Effector memory CD8-positive, alpha-beta T cell (primary cell): ENCODE results near the gene PARD3B.

ENCODE experiments used
- ATAC-seq: fragments of 150-1000 bp; cut with Tn5 transposase; replicated peaks from 2 replicates; pipeline ENCODE4 v1.10.0; 2021; ENCODE audit warnings: mild to moderate bottlenecking, moderate library complexity
- DNase-seq, 3 experiments: peaks; one replicate each; pipeline ENCODE4 v3.0.0; 2021
- H3K27ac Mint-ChIP-seq, 2 donors: one replicate each; pipeline ENCODE4 v1.8.0; 2022; ENCODE audit warnings: mild to moderate bottlenecking in 2 of 2, mixed read lengths in 2 of 2, moderate library complexity in 2 of 2
- H3K27me3 Mint-ChIP-seq, 2 donors: one replicate each; pipeline ENCODE4 v1.8.0; 2022; ENCODE audit warnings: mixed read lengths in 2 of 2
- H3K36me3 Mint-ChIP-seq: one replicate; pipeline ENCODE4 v1.8.0; 2022; ENCODE audit warnings: mild to moderate bottlenecking, moderate library complexity, mixed read lengths; ENCODE audit not compliant: insufficient read depth
- H3K4me1 Mint-ChIP-seq, 2 donors: one replicate each; pipeline ENCODE4 v1.8.0; 2022; ENCODE audit warnings: low read depth in 2 of 2, mixed read lengths in 2 of 2
- H3K4me3 Mint-ChIP-seq, 2 donors: one replicate each; pipeline ENCODE4 v1.8.0; 2022; ENCODE audit warnings: mild to moderate bottlenecking in 2 of 2, mixed read lengths in 2 of 2, moderate library complexity in 2 of 2
- H3K9me3 Mint-ChIP-seq, 2 donors: one replicate each; pipeline ENCODE4 v1.8.0; 2022; ENCODE audit warnings: mixed read lengths in 2 of 2

Gene PARD3B

GRCh38 chr2:205383601-205384000, 838.3 kb downstream of the PARD3B start:
- no peaks in the 10 kb centered on the region for H3K9me3 Mint-ChIP-seq
- no peaks in the 10 kb centered on the region for H3K4me1 Mint-ChIP-seq
- DNase-seq = no peak
- no peaks in the 10 kb centered on the region for H3K36me3 Mint-ChIP-seq
- ATAC-seq = no peak
- peaks cover 0 to 8% of the 10 kb centered on the region in 2 donors for H3K27me3 Mint-ChIP-seq
- H3K4me3 Mint-ChIP-seq = no peak overlapping the region
- H3K27ac Mint-ChIP-seq = no peak overlapping the region

- Mint-ChIP-seq H3K9me3 (no peaks in the 10 kb centered on the region), H3K36me3 (no peaks in the 10 kb centered on the region), H3K4me3 (no peak overlapping the region), H3K27ac (no peak overlapping the region), H3K4me1 (no peaks in the 10 kb centered on the region), H3K27me3 (peaks cover 0 to 8% of the 10 kb centered on the region in 2 donors)
- DNase-seq (no peak), ATAC-seq (no peak)
These were observed 840.8 kb downstream of the PARD3B start for GRCh38 chr2:205386109-205386508.

- no peaks in the 10 kb centered on the region for H3K9me3 Mint-ChIP-seq
- H3K4me1 Mint-ChIP-seq = no peaks in the 10 kb centered on the region
- H3K36me3 Mint-ChIP-seq = no peaks in the 10 kb centered on the region
- H3K4me3 Mint-ChIP-seq = no peak overlapping the region
- DNase-seq (no peak), ATAC-seq (no peak)
- H3K27ac Mint-ChIP-seq = no peak overlapping the region
- peaks cover 0 to 8% of the 10 kb centered on the region in 2 donors for H3K27me3 Mint-ChIP-seq
These were observed 842.2 kb downstream of the PARD3B start for GRCh38 chr2:205387350-205388055.

GRCh38 chr2:205390866-205391265, 845.6 kb downstream of the PARD3B start:
- Mint-ChIP-seq H3K36me3 (no peaks in the 10 kb centered on the region), H3K9me3 (no peaks in the 10 kb centered on the region), H3K27ac (no peak overlapping the region), H3K4me3 (no peak overlapping the region), H3K4me1 (no peaks in the 10 kb centered on the region), H3K27me3 (peaks cover 0 to 8% of the 10 kb centered on the region in 2 donors)
- no peak for DNase-seq
- no peak for ATAC-seq

GRCh38 chr2:205401511-205401910, 856.2 kb downstream of the PARD3B start:
- Mint-ChIP-seq H3K27me3 (no peaks in the 10 kb centered on the region), H3K27ac (no peak overlapping the region), H3K9me3 (peaks cover 0 to 6% of the 10 kb centered on the region in 2 donors), H3K36me3 (no peaks in the 10 kb centered on the region), H3K4me1 (no peaks in the 10 kb centered on the region), H3K4me3 (no peak overlapping the region)
- ATAC-seq (no peak), DNase-seq (no peak)

- no peaks in the 10 kb centered on the region for H3K4me1 Mint-ChIP-seq
- no peak overlapping the region for H3K4me3 Mint-ChIP-seq
- DNase-seq (no peak), ATAC-seq (no peak)
- H3K9me3 Mint-ChIP-seq = peaks cover 0 to 6% of the 10 kb centered on the region in 2 donors
- no peaks in the 10 kb centered on the region for H3K27me3 Mint-ChIP-seq
- H3K27ac Mint-ChIP-seq = no peak overlapping the region
- H3K36me3 Mint-ChIP-seq = no peaks in the 10 kb centered on the region
These were observed 856.7 kb downstream of the PARD3B start for GRCh38 chr2:205402011-205402410.

GRCh38 chr2:205403244-205403825, 858.1 kb downstream of the PARD3B start:
- no peak for ATAC-seq
- DNase-seq = no peak
- Mint-ChIP-seq H3K27me3 (no peaks in the 10 kb centered on the region), H3K4me1 (no peaks in the 10 kb centered on the region), H3K9me3 (peaks cover 0 to 6% of the 10 kb centered on the region in 2 donors), H3K4me3 (no peak overlapping the region), H3K36me3 (peaks cover 3% of the 10 kb centered on the region), H3K27ac (no peak overlapping the region)

- no peak for DNase-seq
- Mint-ChIP-seq H3K9me3 (peaks cover 0 to 6% of the 10 kb centered on the region in 2 donors), H3K36me3 (peaks cover 3% of the 10 kb centered on the region), H3K4me1 (no peaks in the 10 kb centered on the region), H3K27ac (no peak overlapping the region), H3K27me3 (no peaks in the 10 kb centered on the region), H3K4me3 (no peak overlapping the region)
- no peak for ATAC-seq
These were observed 859.9 kb downstream of the PARD3B start for GRCh38 chr2:205405194-205405593.

- H3K9me3 Mint-ChIP-seq = peaks cover 0 to 4% of the 10 kb centered on the region in 2 donors
- DNase-seq (no peak), ATAC-seq (no peak)
- no peaks in the 10 kb centered on the region for H3K4me1 Mint-ChIP-seq
- H3K27ac Mint-ChIP-seq = no peak overlapping the region
- H3K36me3 Mint-ChIP-seq = peaks cover 3% of the 10 kb centered on the region
- H3K27me3 Mint-ChIP-seq = no peaks in the 10 kb centered on the region
- H3K4me3 Mint-ChIP-seq = no peak overlapping the region
These were observed 860.5 kb downstream of the PARD3B start for GRCh38 chr2:205405752-205406151.

DNA sequence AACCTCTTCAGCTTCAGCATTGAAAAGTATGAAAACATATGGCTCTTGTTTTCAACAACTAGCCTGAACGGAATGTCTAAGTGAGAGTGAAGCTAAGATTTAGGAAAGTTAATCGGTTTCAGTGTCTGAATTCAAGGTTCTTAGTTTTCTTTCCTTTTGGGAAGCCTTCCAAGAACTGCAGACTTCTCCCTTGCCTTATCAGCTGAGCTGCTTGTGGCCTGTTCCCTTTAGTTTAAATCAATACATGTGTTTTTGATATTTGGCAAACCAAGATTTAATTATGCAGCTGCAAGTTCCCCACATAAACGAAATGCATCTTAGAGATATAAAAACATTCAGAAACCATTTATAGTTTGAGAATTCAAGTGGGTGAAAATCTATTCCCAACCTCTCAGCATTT, 862.7 kb downstream of the PARD3B start:
- DNase-seq (no peak), ATAC-seq (no peak)
- no peak overlapping the region for H3K27ac Mint-ChIP-seq
- peaks cover 3% of the 10 kb centered on the region for H3K36me3 Mint-ChIP-seq
- peaks cover 0 to 3% of the 10 kb centered on the region in 2 donors for H3K9me3 Mint-ChIP-seq
- no peaks in the 10 kb centered on the region for H3K27me3 Mint-ChIP-seq
- H3K4me1 Mint-ChIP-seq = no peaks in the 10 kb centered on the region
- no peak overlapping the region for H3K4me3 Mint-ChIP-seq

GRCh38 chr2:205408696-205409095, 863.4 kb downstream of the PARD3B start:
- no peak for ATAC-seq
- DNase-seq = no peak
- H3K4me3 Mint-ChIP-seq = no peak overlapping the region
- no peaks in the 10 kb centered on the region for H3K4me1 Mint-ChIP-seq
- no peaks in the 10 kb centered on the region for H3K27me3 Mint-ChIP-seq
- H3K27ac Mint-ChIP-seq = no peak overlapping the region
- peaks cover 0 to 3% of the 10 kb centered on the region in 2 donors for H3K9me3 Mint-ChIP-seq
- peaks cover 3% of the 10 kb centered on the region for H3K36me3 Mint-ChIP-seq

DNA sequence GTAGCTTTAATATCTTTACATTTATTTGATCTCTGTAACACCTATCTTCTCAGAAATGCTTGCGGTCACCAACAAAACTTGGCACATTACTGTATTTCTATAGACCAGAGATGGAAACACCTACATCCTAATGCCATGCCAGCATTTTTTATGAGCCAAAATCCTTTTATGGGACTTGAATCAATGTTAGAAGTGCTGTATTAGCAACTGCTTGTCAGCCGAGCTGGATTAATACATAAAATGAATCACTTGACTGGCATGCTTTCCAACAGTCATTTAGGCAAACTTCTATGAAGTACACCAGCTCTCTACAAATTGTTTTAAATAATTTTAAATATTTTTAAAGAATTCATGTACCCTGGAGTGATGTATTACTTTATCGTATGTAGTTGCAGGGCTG, 864.1 kb downstream of the PARD3B start:
- Mint-ChIP-seq H3K36me3 (peaks cover 3% of the 10 kb centered on the region), H3K27me3 (no peaks in the 10 kb centered on the region), H3K27ac (no peak overlapping the region), H3K4me3 (no peak overlapping the region), H3K4me1 (no peaks in the 10 kb centered on the region), H3K9me3 (peaks cover 0 to 3% of the 10 kb centered on the region in 2 donors)
- ATAC-seq (no peak), DNase-seq (no peak)

DNA sequence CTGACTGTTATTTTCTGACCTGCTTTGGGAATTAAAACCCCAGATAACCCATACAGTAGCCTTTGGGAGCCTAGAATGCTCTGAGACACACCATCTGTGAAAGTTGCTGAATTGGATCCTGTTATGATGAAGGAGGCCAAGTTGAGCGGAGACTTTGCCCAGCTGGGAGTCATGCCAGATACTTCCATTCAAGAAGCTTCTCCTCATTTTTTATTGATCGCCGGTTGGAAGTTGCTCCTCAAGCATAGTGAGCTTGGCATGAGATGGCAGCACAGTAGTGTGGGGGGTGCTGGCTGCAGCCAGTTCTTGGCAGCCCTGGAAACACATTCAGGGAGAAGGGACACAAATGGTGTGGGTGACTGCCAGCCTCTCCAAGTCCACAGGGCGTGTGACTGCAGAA, 866.3 kb downstream of the PARD3B start:
- H3K9me3 Mint-ChIP-seq = peaks cover 0 to 3% of the 10 kb centered on the region in 2 donors
- DNase-seq (no peak), ATAC-seq (no peak)
- no peaks in the 10 kb centered on the region for H3K27me3 Mint-ChIP-seq
- H3K27ac Mint-ChIP-seq = no peak overlapping the region
- no peak overlapping the region for H3K4me3 Mint-ChIP-seq
- H3K36me3 Mint-ChIP-seq = peaks cover 3% of the 10 kb centered on the region
- H3K4me1 Mint-ChIP-seq = no peaks in the 10 kb centered on the region

DNA sequence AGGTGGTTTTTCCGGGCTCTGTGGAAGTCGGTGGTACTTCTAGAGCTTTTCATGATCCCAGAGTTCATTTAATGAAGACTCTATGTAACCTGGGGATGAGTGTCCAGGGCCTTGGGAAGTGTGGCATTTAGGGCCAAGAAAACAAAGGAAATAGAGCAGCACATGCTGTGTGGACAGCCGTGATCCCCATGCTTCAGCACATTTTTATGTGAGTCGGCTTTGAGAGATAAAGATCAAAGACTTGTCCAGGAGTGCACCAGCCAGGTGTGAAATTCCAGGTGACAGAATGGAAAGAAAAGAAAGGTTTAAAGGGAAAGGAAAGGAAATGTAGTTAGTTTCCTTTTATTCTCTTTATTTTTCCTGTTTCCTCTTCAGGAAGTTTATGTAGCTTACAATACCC, 879.1 kb downstream of the PARD3B start:
- H3K9me3 Mint-ChIP-seq = peaks cover 5 to 13% of the 10 kb centered on the region in 2 donors
- no peak overlapping the region for H3K27ac Mint-ChIP-seq
- no peaks in the 10 kb centered on the region for H3K4me1 Mint-ChIP-seq
- ATAC-seq = no peak
- no peak for DNase-seq
- no peak overlapping the region for H3K4me3 Mint-ChIP-seq
- H3K36me3 Mint-ChIP-seq = no peaks in the 10 kb centered on the region
- no peaks in the 10 kb centered on the region for H3K27me3 Mint-ChIP-seq
